ENCODE data around the gene FGF4.
"Not testable (repeated sequence)": the region's sequence is repeated elsewhere in the genome, so short reads cannot be mapped to it uniquely, and the experiment has no call there.

The FGF4 gene

GRCh38 chr11:69771466-69771865, 3.7 kb downstream of the FGF4 start:
- H3K9me2 ChIP-seq (replicated peaks; ENCODE audit: low read depth, low read length): no peaks in the 10 kb centered on the region
- no peak for TF ChIP-seq EZH2phosphoT487 (IDR thresholded peaks at IDR 0.05; ENCODE audit: borderline replicate concordance)
- TF ChIP-seq CTCF (conservative IDR thresholded peaks at IDR 0.05; ENCODE audit: low read length): no peak
- no peak overlapping the region for H3K4me3 ChIP-seq (ENCODE audit: low read length, poor library complexity, severe bottlenecking)
- no peak overlapping the region for H3K4me2 ChIP-seq (ENCODE audit: low read depth, low read length, poor library complexity, severe bottlenecking)
- H3F3A ChIP-seq (ENCODE audit: low read depth): no peaks in the 10 kb centered on the region
- H3K4me1 ChIP-seq (ENCODE audit: insufficient read depth, low read length, poor library complexity, severe bottlenecking): no peaks in the 10 kb centered on the region
- H2AFZ ChIP-seq (ENCODE audit: low read length): no peak overlapping the region
- no peak overlapping the region for H3K9ac ChIP-seq (ENCODE audit: low read depth, low read length, poor library complexity, severe bottlenecking)
- H3K36me3 ChIP-seq (ENCODE audit: insufficient read depth, low read length): no peaks in the 10 kb centered on the region
- no peaks in the 10 kb centered on the region for H4K20me1 ChIP-seq (ENCODE audit: insufficient read depth, low read length, poor library complexity, severe bottlenecking)
- H3K9me3 ChIP-seq (ENCODE audit: insufficient read depth, low read depth, low read length): no peaks in the 10 kb centered on the region
- no peaks in the 10 kb centered on the region for H3K79me2 ChIP-seq (ENCODE audit: insufficient read depth, low read length)
- no peaks in the 10 kb centered on the region for H3K27me3 ChIP-seq (ENCODE audit: insufficient read depth, low read length, poor library complexity, severe bottlenecking)

GRCh38 chr11:69770540-69770939, 4.6 kb downstream of the FGF4 start:
- H3K4me1 ChIP-seq (ENCODE audit: insufficient read depth, low read length, poor library complexity, severe bottlenecking): no peaks in the 10 kb centered on the region
- TF ChIP-seq EZH2phosphoT487 (IDR thresholded peaks at IDR 0.05; ENCODE audit: borderline replicate concordance) (no peak), CTCF (conservative IDR thresholded peaks at IDR 0.05; ENCODE audit: low read length) (no peak)
- no peaks in the 10 kb centered on the region for H3K9me3 ChIP-seq (ENCODE audit: insufficient read depth, low read depth, low read length)
- H3K4me2 ChIP-seq (ENCODE audit: low read depth, low read length, poor library complexity, severe bottlenecking): no peak overlapping the region
- no peak overlapping the region for H2AFZ ChIP-seq (ENCODE audit: low read length)
- no peak overlapping the region for H3K4me3 ChIP-seq (ENCODE audit: low read length, poor library complexity, severe bottlenecking)
- no peaks in the 10 kb centered on the region for H3K36me3 ChIP-seq (ENCODE audit: insufficient read depth, low read length)
- no peaks in the 10 kb centered on the region for H3F3A ChIP-seq (ENCODE audit: low read depth)
- H3K9me2 ChIP-seq (replicated peaks; ENCODE audit: low read depth, low read length): no peaks in the 10 kb centered on the region
- no peaks in the 10 kb centered on the region for H4K20me1 ChIP-seq (ENCODE audit: insufficient read depth, low read length, poor library complexity, severe bottlenecking)
- H3K27me3 ChIP-seq (ENCODE audit: insufficient read depth, low read length, poor library complexity, severe bottlenecking): no peaks in the 10 kb centered on the region
- no peaks in the 10 kb centered on the region for H3K79me2 ChIP-seq (ENCODE audit: insufficient read depth, low read length)
- no peak overlapping the region for H3K9ac ChIP-seq (ENCODE audit: low read depth, low read length, poor library complexity, severe bottlenecking)

GRCh38 chr11:69765498-69765995, 9.6 kb downstream of the FGF4 start:
- no peak for TF ChIP-seq CTCF (conservative IDR thresholded peaks at IDR 0.05; ENCODE audit: low read length)
- TF ChIP-seq EZH2phosphoT487 (IDR thresholded peaks at IDR 0.05; ENCODE audit: borderline replicate concordance): no peak
- Histone ChIP-seq H3K9me2 (replicated peaks; ENCODE audit: low read depth, low read length) (no peaks in the 10 kb centered on the region), H3K27me3 (ENCODE audit: insufficient read depth, low read length, poor library complexity, severe bottlenecking) (no peaks in the 10 kb centered on the region), H3K4me2 (ENCODE audit: low read depth, low read length, poor library complexity, severe bottlenecking) (no peak overlapping the region), H3F3A (ENCODE audit: low read depth) (no peaks in the 10 kb centered on the region), H2AFZ (ENCODE audit: low read length) (no peak overlapping the region), H3K36me3 (ENCODE audit: insufficient read depth, low read length) (no peaks in the 10 kb centered on the region), H3K9me3 (ENCODE audit: insufficient read depth, low read depth, low read length) (no peaks in the 10 kb centered on the region; the same call in 1 of the 2 replicates), H3K79me2 (ENCODE audit: insufficient read depth, low read length) (no peaks in the 10 kb centered on the region), H4K20me1 (ENCODE audit: insufficient read depth, low read length, poor library complexity, severe bottlenecking) (no peaks in the 10 kb centered on the region), H3K9ac (ENCODE audit: low read depth, low read length, poor library complexity, severe bottlenecking) (no peak overlapping the region), H3K4me1 (ENCODE audit: insufficient read depth, low read length, poor library complexity, severe bottlenecking) (no peaks in the 10 kb centered on the region), H3K4me3 (ENCODE audit: low read length, poor library complexity, severe bottlenecking) (no peak overlapping the region)

- not testable (repeated sequence) for H3K4me3 ChIP-seq (ENCODE audit: low read length, poor library complexity, severe bottlenecking); H3K36me3 ChIP-seq (ENCODE audit: insufficient read depth, low read length); H3K4me2 ChIP-seq (ENCODE audit: low read depth, low read length, poor library complexity, severe bottlenecking); H3F3A ChIP-seq (ENCODE audit: low read depth); H3K4me1 ChIP-seq (ENCODE audit: insufficient read depth, low read length, poor library complexity, severe bottlenecking); H4K20me1 ChIP-seq (ENCODE audit: insufficient read depth, low read length, poor library complexity, severe bottlenecking); H2AFZ ChIP-seq (ENCODE audit: low read length); H3K79me2 ChIP-seq (ENCODE audit: insufficient read depth, low read length); H3K9me2 ChIP-seq (replicated peaks; ENCODE audit: low read depth, low read length); H3K9ac ChIP-seq (ENCODE audit: low read depth, low read length, poor library complexity, severe bottlenecking); H3K27me3 ChIP-seq (ENCODE audit: insufficient read depth, low read length, poor library complexity, severe bottlenecking); H3K9me3 ChIP-seq (ENCODE audit: insufficient read depth, low read depth, low read length)
Observed at GRCh38 chr11:69764918-69765317, 10.2 kb downstream of the FGF4 start.

Data from Loucy (cell line).